HEK293T (cell line): ENCODE data around the gene TSC22D3.

ENCODE experiments used
- CTCF ChIA-PET: fragments of 350-600 bp; formaldehyde crosslinking; extraction: SDS; loops from one replicate; lab custom pipeline; 2021; ENCODE audit warnings: antibody characterized with exemption, inconsistent platforms; lab: Yijun Ruan, JAX
- POLR2A ChIA-PET: fragments of 350-600 bp; formaldehyde crosslinking; extraction: SDS; loops from one replicate; lab custom pipeline; 2020; ENCODE audit warnings: antibody characterized with exemption, inconsistent platforms; lab: Yijun Ruan, JAX
- DNase-seq: peaks from one replicate; pipeline ENCODE4 v3.0.0; 2012; ENCODE audit warnings: mixed read lengths; ENCODE audit errors: extremely low spot score
- ARNT ChIP-seq: fragments of 450-650 bp; IDR thresholded peaks from 2 replicates; pipeline ENCODE4 v1.6.1; 2017; ENCODE audit warnings: mild to moderate bottlenecking
- BHLHE40 ChIP-seq: fragments of 450-650 bp; IDR thresholded peaks from 2 replicates; pipeline ENCODE4 v1.6.1; 2016; ENCODE audit warnings: mild to moderate bottlenecking, moderate library complexity, borderline replicate concordance
- CTBP1 ChIP-seq: fragments of 450-650 bp; IDR thresholded peaks from 2 replicates; pipeline ENCODE4 v1.6.1; 2016; ENCODE audit warnings: borderline replicate concordance
- ELF4 ChIP-seq: fragments of 450-650 bp; IDR thresholded peaks from 2 replicates; pipeline ENCODE4 v1.6.1; 2017; ENCODE audit warnings: antibody characterized with exemption
- FOXA1 ChIP-seq: fragments of 450-650 bp; IDR thresholded peaks from 2 replicates; pipeline ENCODE4 v1.6.1; 2016; ENCODE audit warnings: mild to moderate bottlenecking
- FOXK2 ChIP-seq: fragments of 450-650 bp; IDR thresholded peaks from 2 replicates; pipeline ENCODE4 v1.6.1; 2016; ENCODE audit warnings: mild to moderate bottlenecking
- FOXM1 ChIP-seq: fragments of 450-650 bp; IDR thresholded peaks from 2 replicates; pipeline ENCODE4 v1.6.1; 2017; ENCODE audit warnings: mild to moderate bottlenecking, borderline replicate concordance
- HDGF ChIP-seq: fragments of 450-650 bp; IDR thresholded peaks from 2 replicates; pipeline ENCODE4 v1.6.1; 2017; ENCODE audit warnings: antibody characterized with exemption, borderline replicate concordance
- L3MBTL2 ChIP-seq: fragments of 450-650 bp; conservative IDR thresholded peaks from 2 replicates; pipeline ENCODE4 v1.6.1; 2016; ENCODE audit warnings: mild to moderate bottlenecking
- LEF1 ChIP-seq: fragments of 450-650 bp; IDR thresholded peaks from 2 replicates; pipeline ENCODE4 v1.6.1; 2017; ENCODE audit warnings: mild to moderate bottlenecking, borderline replicate concordance
- NFRKB ChIP-seq: fragments of 450-650 bp; IDR thresholded peaks from 2 replicates; pipeline ENCODE4 v1.6.1; 2016; ENCODE audit warnings: mild to moderate bottlenecking, moderate library complexity
- PKNOX1 ChIP-seq: fragments of 450-650 bp; IDR thresholded peaks from 2 replicates; pipeline ENCODE4 v1.6.1; 2016
- SP1 ChIP-seq: fragments of 450-650 bp; IDR thresholded peaks from 2 replicates; pipeline ENCODE4 v1.6.1; 2017
- SUZ12 ChIP-seq: fragments of 450-650 bp; IDR thresholded peaks from 2 replicates; pipeline ENCODE4 v1.6.1; 2016; ENCODE audit warnings: mild to moderate bottlenecking
- TARDBP ChIP-seq: fragments of 450-650 bp; IDR thresholded peaks from 2 replicates; pipeline ENCODE4 v1.6.1; 2016
- ZNF384 ChIP-seq: fragments of 450-650 bp; IDR thresholded peaks from 2 replicates; pipeline ENCODE4 v1.6.1; 2016

TSC22D3 gene

GRCh38 chrX:107773206-107773605 is 2.4 kb downstream of the TSC22D3 start:
- no peak for DNase-seq
- TF ChIP-seq HDGF (no peak), ELF4 (no peak), SP1 (no peak), ZNF384 (no peak), SUZ12 (no peak), LEF1 (no peak), ARNT (no peak), CTBP1 (no peak), FOXA1 (no peak), NFRKB (no peak), FOXK2 (no peak), L3MBTL2 (no peak), PKNOX1 (no peak), TARDBP (no peak), FOXM1 (no peak), BHLHE40 (no peak)
- POLR2A ChIA-PET, result interaction anchor here (0.9 to 6.2 kb wide), 4 partner anchors 42 to 94 kb away, joined by 3 to 198 read pairs (median 28); no protein-coding TSS in a partner anchor
- CTCF ChIA-PET, result interaction anchor here (1.9 to 9.6 kb wide), 2 partner anchors 114 to 115 kb away, joined by 7 to 173 read pairs; no protein-coding TSS in a partner anchor

- ChIA-PET POLR2A (no interaction called here), CTCF (no interaction called here)
- TF ChIP-seq HDGF (no peak), PKNOX1 (no peak), ELF4 (no peak), FOXA1 (no peak), ZNF384 (no peak), L3MBTL2 (no peak), FOXK2 (no peak), BHLHE40 (no peak), ARNT (no peak), NFRKB (no peak), CTBP1 (no peak), TARDBP (no peak), SUZ12 (no peak), SP1 (no peak), LEF1 (no peak), FOXM1 (no peak)
- no peak for DNase-seq
These were observed 5.8 kb downstream of the TSC22D3 start for GRCh38 chrX:107769581-107770317.

GRCh38 chrX:107768051-107768450 is 7.5 kb downstream of the TSC22D3 start:
- CTCF ChIA-PET, result interaction anchor here (0.9 to 1.4 kb wide), 2 partner anchors 27 to 36 kb away, joined by 3 read pairs; no protein-coding TSS in a partner anchor
- no peak for TF ChIP-seq FOXA1
- TF ChIP-seq TARDBP, result no peak
- no peak for TF ChIP-seq LEF1
- no peak for TF ChIP-seq CTBP1
- no peak for TF ChIP-seq SUZ12
- no peak for TF ChIP-seq ARNT
- TF ChIP-seq HDGF, result no peak
- no peak for TF ChIP-seq ZNF384
- POLR2A ChIA-PET, result interaction anchor here (1.5 to 2.0 kb wide), 2 partner anchors 8 to 139 kb away, joined by 3 to 9 read pairs; partner anchors contain the start of gene TSC22D3
- DNase-seq, result no peak

GRCh38 chrX:107766470-107767150 is 9.0 kb downstream of the TSC22D3 start:
- no peak for DNase-seq
- POLR2A ChIA-PET, result interaction anchor here (0.7 to 2.0 kb wide), 9 partner anchors 9 to 89 kb away, joined by 3 to 9 read pairs (median 4); partner anchors contain the start of genes NCBP2L and TSC22D3
- TF ChIP-seq ELF4, result no peak
- CTCF ChIA-PET, result interaction anchor here (0.5 to 1.4 kb wide), 8 partner anchors 9 to 399 kb away, joined by 3 to 7 read pairs (median 3); partner anchors contain the start of genes NCBP2L and TSC22D3

- CTCF ChIA-PET, result interaction anchor here (1.4 kb wide), 1 partner anchor 11 kb away, joined by 4 read pairs; no protein-coding TSS in a partner anchor
- POLR2A ChIA-PET, result interaction anchor here (1.0 kb wide), 2 partner anchors 10 to 50 kb away, joined by 3 read pairs; partner anchors contain the start of gene TSC22D3
- no peak for DNase-seq
- no peak for TF ChIP-seq FOXK2
- TF ChIP-seq LEF1, result no peak
- TF ChIP-seq HDGF, result no peak
- TF ChIP-seq FOXM1, result no peak
- TF ChIP-seq ZNF384, result no peak
- no peak for TF ChIP-seq PKNOX1
- no peak for TF ChIP-seq BHLHE40
- TF ChIP-seq NFRKB, result no peak
- TF ChIP-seq ELF4, result no peak
These were observed 10.6 kb downstream of the TSC22D3 start for GRCh38 chrX:107764845-107765608.
